ENCODE data around the gene GADL1.

GRCh38 chr3:30685267-30685667 lies 209.2 kb downstream of the GADL1 start:
- TF ChIP-seq, protein P1, sequence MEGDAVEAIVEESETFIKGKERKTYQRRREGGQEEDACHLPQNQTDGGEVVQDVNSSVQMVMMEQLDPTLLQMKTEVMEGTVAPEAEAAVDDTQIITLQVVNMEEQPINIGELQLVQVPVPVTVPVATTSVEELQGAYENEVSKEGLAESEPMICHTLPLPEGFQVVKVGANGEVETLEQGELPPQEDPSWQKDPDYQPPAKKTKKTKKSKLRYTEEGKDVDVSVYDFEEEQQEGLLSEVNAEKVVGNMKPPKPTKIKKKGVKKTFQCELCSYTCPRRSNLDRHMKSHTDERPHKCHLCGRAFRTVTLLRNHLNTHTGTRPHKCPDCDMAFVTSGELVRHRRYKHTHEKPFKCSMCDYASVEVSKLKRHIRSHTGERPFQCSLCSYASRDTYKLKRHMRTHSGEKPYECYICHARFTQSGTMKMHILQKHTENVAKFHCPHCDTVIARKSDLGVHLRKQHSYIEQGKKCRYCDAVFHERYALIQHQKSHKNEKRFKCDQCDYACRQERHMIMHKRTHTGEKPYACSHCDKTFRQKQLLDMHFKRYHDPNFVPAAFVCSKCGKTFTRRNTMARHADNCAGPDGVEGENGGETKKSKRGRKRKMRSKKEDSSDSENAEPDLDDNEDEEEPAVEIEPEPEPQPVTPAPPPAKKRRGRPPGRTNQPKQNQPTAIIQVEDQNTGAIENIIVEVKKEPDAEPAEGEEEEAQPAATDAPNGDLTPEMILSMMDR (IDR thresholded peaks at IDR 0.05), result no peak
- TF ChIP-seq ZFP36 (IDR thresholded peaks at IDR 0.05; ENCODE audit: borderline replicate concordance, partially characterized antibody), result no peak
- no peak for TF ChIP-seq RARB (CRISPR knock-in tag; IDR thresholded peaks at IDR 0.05)
- no peak for TF ChIP-seq REST (IDR thresholded peaks at IDR 0.05)
- no peak for TF ChIP-seq RAD21 (conservative IDR thresholded peaks at IDR 0.05 in 1 of 2, IDR thresholded peaks at IDR 0.05 in 1 of 2)
- no peak for TF ChIP-seq ZC3H11A (IDR thresholded peaks at IDR 0.05)
- TF ChIP-seq ZNF302 (CRISPR knock-in tag; IDR thresholded peaks at IDR 0.05), result no peak
- TF ChIP-seq FOSL2 (IDR thresholded peaks at IDR 0.05), result no peak
- no peak for TF ChIP-seq FOSL2 (CRISPR knock-in tag; IDR thresholded peaks at IDR 0.05)
- no peak for TF ChIP-seq POLR2A (IDR thresholded peaks at IDR 0.05; ENCODE audit: low read length)
- TF ChIP-seq, protein P2, sequence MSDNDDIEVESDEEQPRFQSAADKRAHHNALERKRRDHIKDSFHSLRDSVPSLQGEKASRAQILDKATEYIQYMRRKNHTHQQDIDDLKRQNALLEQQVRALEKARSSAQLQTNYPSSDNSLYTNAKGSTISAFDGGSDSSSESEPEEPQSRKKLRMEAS (IDR thresholded peaks at IDR 0.05), result no peak
- no peak for TF ChIP-seq PHF8 (IDR thresholded peaks at IDR 0.05; ENCODE audit: borderline replicate concordance, low read depth)
- no peak for TF ChIP-seq SMC3 (IDR thresholded peaks at IDR 0.05)

Data from A549 (cell line).